A549 (cell line): ENCODE measurements around the gene LRRC51.

Source experiments
- CTCF ChIP-seq: fragments of >200 bp; sonication (Bioruptor Twin); formaldehyde crosslinking; IDR thresholded peaks from 3 replicates; pipeline ENCODE4 v1.5.1; 2016
- EP300 ChIP-seq, 2 experiments: fragments of >200 bp; sonication (Bioruptor Twin); formaldehyde crosslinking; IDR thresholded peaks; 2 replicates in 1 of 2; 3 replicates in 1 of 2; pipeline ENCODE4 v1.6.1; 2016 to 2017
- POLR2A ChIP-seq: IDR thresholded peaks from 2 replicates; pipeline ENCODE4 v1.6.1; 2012; ENCODE audit warnings: mild to moderate bottlenecking, low read length
- SMC3 ChIP-seq: fragments of >200 bp; sonication (Bioruptor Twin); formaldehyde crosslinking; IDR thresholded peaks from 3 replicates; pipeline ENCODE4 v1.6.1; 2018; ENCODE audit warnings: inconsistent platforms
- SREBF2 ChIP-seq: fragments of 450-650 bp; IDR thresholded peaks from 2 replicates; pipeline ENCODE4 v1.6.1; 2014; ENCODE audit warnings: mild to moderate bottlenecking, moderate library complexity
- ZFP36 ChIP-seq: fragments of 450-650 bp; IDR thresholded peaks from 2 replicates; pipeline ENCODE4 v1.6.1; 2014; ENCODE audit warnings: borderline replicate concordance; ENCODE audit not compliant: partially characterized antibody
- ZSCAN20 ChIP-seq: fragments of 250-450 bp; sonication (Bioruptor Pico); IDR thresholded peaks from 2 replicates; pipeline ENCODE4 v1.8.0; 2022; ENCODE audit warnings: mild to moderate bottlenecking, moderate library complexity

- TF ChIP-seq POLR2A: no peak
- no peak for TF ChIP-seq ZFP36
- no peak for TF ChIP-seq CTCF
- TF ChIP-seq EP300 (IDR thresholded peaks at IDR 0.05): no peak
- no peak for TF ChIP-seq SREBF2
- TF ChIP-seq ZSCAN20 (CRISPR knock-in tag): no peak
- no peak for TF ChIP-seq SMC3
Measured at GRCh38 chr11:72111300-72112142, 30.9 kb downstream of the LRRC51 start.
